DMS 273 treated with DMSO at 0.1 percent for 48 hours (cell line): ENCODE results near the gene SIM2.

ENCODE experiments used
- DNase-seq: peaks from one replicate; lab custom pipeline; 2025; lab: John Stamatoyannopoulos, UW

Gene SIM2

GRCh38 chr21:36684957-36685714 is 13.8 kb upstream of the SIM2 start:
- peak; percentile 8 for DNase-seq

- no peak for DNase-seq
Observed at GRCh38 chr21:36686955-36687354, 12.0 kb upstream of the SIM2 start.

GRCh38 chr21:36688324-36688723 is 10.6 kb upstream of the SIM2 start:
- DNase-seq, result no peak

- DNase-seq, result no peak
Observed at GRCh38 chr21:36689324-36689723, 9.6 kb upstream of the SIM2 start.

- DNase-seq, result no peak
Observed at GRCh38 chr21:36690628-36691554, 8.0 kb upstream of the SIM2 start.

GRCh38 chr21:36691555-36692041 is 7.3 kb upstream of the SIM2 start:
- DNase-seq, result no peak

- no peak for DNase-seq
Observed at GRCh38 chr21:36692114-36692834, 6.6 kb upstream of the SIM2 start.

- DNase-seq, result no peak
Observed at GRCh38 chr21:36692835-36693488, 6.0 kb upstream of the SIM2 start.

- no peak for DNase-seq
Observed at GRCh38 chr21:36693489-36694030, 5.4 kb upstream of the SIM2 start.

- no peak for DNase-seq
Observed at GRCh38 chr21:36694031-36694515, 4.8 kb upstream of the SIM2 start.

GRCh38 chr21:36694593-36695282 is 4.2 kb upstream of the SIM2 start:
- DNase-seq, result no peak

- DNase-seq, result no peak
Observed at GRCh38 chr21:36695283-36695634, 3.7 kb upstream of the SIM2 start.

GRCh38 chr21:36695671-36696389 is 3.1 kb upstream of the SIM2 start:
- DNase-seq, result no peak

GRCh38 chr21:36696390-36697059 is 2.4 kb upstream of the SIM2 start:
- no peak for DNase-seq

GRCh38 chr21:36697060-36697850 is 1.7 kb upstream of the SIM2 start:
- no peak for DNase-seq

GRCh38 chr21:36697851-36698384 is 997 bp upstream of the SIM2 start:
- DNase-seq, result no peak

- DNase-seq, result no peak
Observed at GRCh38 chr21:36698385-36698980, 432 bp upstream of the SIM2 start.
